Fibroblast of lung (primary cell): ENCODE results near the gene ADAM15. TPM values are rescaled to one million over a fixed set of nuclear protein-coding genes. Genes with fewer than 3 reads are reported as not detected.
A peak's percentile ranks its signal among the peaks of the same experiment; 100 is the strongest.

Experiments used
- DNase-seq, 2 donors: peaks; one replicate each; pipeline versions ENCODE4 v3.0.0 to v3.0.0-alpha.2; 2010; ENCODE audit warnings: low read depth in 2 of 2
- H2AFZ ChIP-seq: 2 replicates; pipeline ENCODE4 v1.5.1; 2012; ENCODE audit warnings: low read length, control low read depth, inconsistent platforms
- H3K27ac ChIP-seq: 2 replicates; pipeline ENCODE4 v1.5.1; 2011; ENCODE audit warnings: low read length, control low read depth; ENCODE audit not compliant: insufficient read depth
- H3K27me3 ChIP-seq: 2 replicates; pipeline ENCODE4 v1.5.1; 2011; ENCODE audit warnings: mild to moderate bottlenecking, low read length; ENCODE audit not compliant: control insufficient read depth, insufficient read depth
- H3K36me3 ChIP-seq: 2 replicates; pipeline ENCODE4 v1.5.1; 2011; ENCODE audit warnings: low read length; ENCODE audit not compliant: control insufficient read depth, insufficient read depth
- H3K4me1 ChIP-seq: 2 replicates; pipeline ENCODE4 v1.5.1; 2011; ENCODE audit warnings: low read length; ENCODE audit not compliant: control insufficient read depth, insufficient read depth; ENCODE audit errors: extremely low read depth
- H3K4me2 ChIP-seq: 2 replicates; pipeline ENCODE4 v1.5.1; 2011; ENCODE audit warnings: low read length, control low read depth; ENCODE audit not compliant: insufficient read depth; ENCODE audit errors: extremely low read depth
- H3K4me3 ChIP-seq, 4 experiments: fragments of 200-600 bp in 1 of 4; sonication (generic) in 1 of 4; replicated peaks in 1 of 4; 2 replicates each; pipeline ENCODE4 v1.5.1; 2011 to 2016; ENCODE audit warnings: low read length in 4 of 4, low read depth in 3 of 4, mild to moderate bottlenecking in 3 of 4, control low read depth in 2 of 4, inconsistent platforms in 1 of 4, mixed read lengths in 1 of 4; ENCODE audit not compliant: insufficient read depth in 1 of 4; ENCODE audit errors: control extremely low read depth in 1 of 4
- H3K79me2 ChIP-seq: 2 replicates; pipeline ENCODE4 v1.5.1; 2012; ENCODE audit warnings: mild to moderate bottlenecking, low read length, inconsistent platforms; ENCODE audit not compliant: control insufficient read depth, insufficient read depth
- H3K9ac ChIP-seq: 2 replicates; pipeline ENCODE4 v1.5.1; 2011; ENCODE audit warnings: mild to moderate bottlenecking, low read length, control low read depth; ENCODE audit not compliant: insufficient read depth
- H3K9me3 ChIP-seq: 2 replicates; pipeline ENCODE4 v1.5.1; 2012; ENCODE audit warnings: low read depth, low read length; ENCODE audit not compliant: control insufficient read depth, insufficient read depth
- H4K20me1 ChIP-seq: 2 replicates; pipeline ENCODE4 v1.5.1; 2011; ENCODE audit warnings: low read length; ENCODE audit not compliant: control insufficient read depth, insufficient read depth; ENCODE audit errors: extremely low read depth
- CTCF ChIP-seq, 2 donors: IDR thresholded peaks in 1 of 2; conservative IDR thresholded peaks in 1 of 2; 1 replicate in 1 of 2; 2 replicates in 1 of 2; pipeline ENCODE4 v1.5.1; 2011 to 2012; ENCODE audit warnings: low read length in 2 of 2, control low read depth in 1 of 2, inconsistent platforms in 1 of 2, low read depth in 1 of 2, mild to moderate bottlenecking in 1 of 2
- EZH2 ChIP-seq: IDR thresholded peaks from 2 replicates; pipeline ENCODE4 v1.5.1; 2012; ENCODE audit warnings: low read length, control low read depth, mild to moderate bottlenecking; ENCODE audit errors: missing control alignments
- polyA plus RNA-seq, 2 donors: library from polyadenylated mRNA; depleted of rRNA in 1 of 2; stranded (reverse) in 1 of 2; unstranded in 1 of 2; fragments of >200 nt; gene quantifications; 2 replicates each; pipeline ENCODE4 v1.2.1, GENCODE V29; 2011 to 2012; ENCODE audit warnings: missing spikeins in 1 of 2
- total RNA-seq: library from RNA; depleted of rRNA; stranded (reverse); fragments of >200 nt; gene quantifications from 2 replicates; pipeline ENCODE4 v1.2.1, GENCODE V29; 2014

ADAM15 gene
- total and polyA plus RNA-seq, 2 donors (not counting 1 experiment from before 2014, with no cell fraction given): 19.5 to 58.5 TPM

DNA sequence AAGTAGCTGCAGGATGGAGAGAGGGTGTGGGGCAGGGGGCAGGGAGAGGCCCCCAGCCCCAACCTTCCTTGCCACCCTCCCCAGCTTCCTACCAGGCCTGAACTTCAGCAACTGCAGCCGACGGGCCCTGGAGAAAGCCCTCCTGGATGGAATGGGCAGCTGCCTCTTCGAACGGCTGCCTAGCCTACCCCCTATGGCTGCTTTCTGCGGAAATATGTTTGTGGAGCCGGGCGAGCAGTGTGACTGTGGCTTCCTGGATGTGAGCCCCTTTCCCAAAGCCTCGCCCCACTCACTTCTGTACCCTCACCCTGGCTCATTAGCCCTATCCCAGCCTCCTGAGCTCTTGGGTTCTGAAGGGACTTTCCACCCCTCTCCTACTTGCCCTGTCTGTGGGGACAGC is 6.0 kb downstream of the ADAM15 start:
- no peak for TF ChIP-seq CTCF (conservative IDR thresholded peaks at IDR 0.05 in 1 of 2, IDR thresholded peaks at IDR 0.05 in 1 of 2; ENCODE audit: low read depth in 1 of 2, low read length in 2 of 2)
- TF ChIP-seq EZH2: no peak

DNA sequence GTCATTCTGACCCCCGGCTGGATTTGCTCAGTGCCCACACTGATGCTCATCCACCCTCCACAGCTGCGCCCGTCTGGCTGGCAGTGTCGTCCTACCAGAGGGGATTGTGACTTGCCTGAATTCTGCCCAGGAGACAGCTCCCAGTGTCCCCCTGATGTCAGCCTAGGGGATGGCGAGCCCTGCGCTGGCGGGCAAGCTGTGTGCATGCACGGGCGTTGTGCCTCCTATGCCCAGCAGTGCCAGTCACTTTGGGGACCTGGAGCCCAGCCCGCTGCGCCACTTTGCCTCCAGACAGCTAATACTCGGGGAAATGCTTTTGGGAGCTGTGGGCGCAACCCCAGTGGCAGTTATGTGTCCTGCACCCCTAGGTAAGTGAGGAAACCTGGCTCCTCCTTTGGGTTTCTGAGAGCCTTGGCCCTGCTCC is 6.7 kb downstream of the ADAM15 start:
- peaks cover 5% of the 10 kb centered on the region for H3K4me1 ChIP-seq

More for the DNA sequence above, 6.0 kb downstream of the ADAM15 start:
- Histone ChIP-seq H3K36me3 (peaks cover 7% of the 10 kb centered on the region), H3K9ac (no peak overlapping the region), H3K9me3 (no peaks in the 10 kb centered on the region), H3K4me3 (no peak overlapping the region), H4K20me1 (no peaks in the 10 kb centered on the region), H3K27me3 (no peaks in the 10 kb centered on the region), H3K27ac (no peak overlapping the region), H2AFZ (no peak overlapping the region), H3K4me2 (no peak overlapping the region), H3K79me2 (no peaks in the 10 kb centered on the region), H3K4me1 (peaks cover 6% of the 10 kb centered on the region)
- no peak for DNase-seq

DNA sequence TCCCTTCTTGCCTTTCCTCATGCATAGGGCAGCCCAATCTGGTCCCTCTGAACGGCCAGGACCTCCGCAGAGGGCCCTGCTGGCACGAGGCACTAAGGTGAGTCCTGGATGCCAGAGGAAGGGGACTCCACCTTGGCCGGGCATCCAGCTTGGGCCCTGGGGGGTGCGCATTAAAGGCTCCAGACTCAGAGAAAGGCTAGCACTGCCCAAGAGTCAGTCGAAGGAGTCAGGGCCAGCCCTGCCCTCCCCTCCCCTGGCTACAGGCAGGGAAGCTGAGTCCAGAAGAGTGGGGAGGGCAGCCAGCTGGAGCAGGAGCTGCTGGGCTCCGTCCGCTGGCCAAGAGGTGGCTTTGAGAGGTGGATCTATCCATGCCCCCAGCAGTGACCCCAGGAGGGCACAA is 9.6 kb downstream of the ADAM15 start:
- H3K27me3 ChIP-seq: no peaks in the 10 kb centered on the region
- H3K9me3 ChIP-seq: no peaks in the 10 kb centered on the region
- H3K36me3 ChIP-seq: peaks cover 7% of the 10 kb centered on the region
- no peak overlapping the region for H3K4me2 ChIP-seq
- H2AFZ ChIP-seq: no peak overlapping the region
- no peak overlapping the region for H3K9ac ChIP-seq
- no peak for DNase-seq
- H3K4me1 ChIP-seq: peaks cover 10% of the 10 kb centered on the region
- H3K79me2 ChIP-seq: no peaks in the 10 kb centered on the region
- no peaks in the 10 kb centered on the region for H4K20me1 ChIP-seq
- H3K4me3 ChIP-seq: no peak overlapping the region
- TF ChIP-seq CTCF (conservative IDR thresholded peaks at IDR 0.05 in 1 of 2, IDR thresholded peaks at IDR 0.05 in 1 of 2; ENCODE audit: low read depth in 1 of 2, low read length in 2 of 2) (no peak), EZH2 (no peak)
- no peak overlapping the region for H3K27ac ChIP-seq

More for the DNA sequence above, 6.7 kb downstream of the ADAM15 start:
- H3K27ac ChIP-seq: no peak overlapping the region
- H4K20me1 ChIP-seq: no peaks in the 10 kb centered on the region
- H3K4me2 ChIP-seq: no peak overlapping the region
- DNase-seq: no peak
- H3K79me2 ChIP-seq: no peaks in the 10 kb centered on the region
- H3K36me3 ChIP-seq: peaks cover 7% of the 10 kb centered on the region
- no peak overlapping the region for H3K9ac ChIP-seq
- no peak overlapping the region for H2AFZ ChIP-seq
- no peak for TF ChIP-seq EZH2
- TF ChIP-seq CTCF (conservative IDR thresholded peaks at IDR 0.05 in 1 of 2, IDR thresholded peaks at IDR 0.05 in 1 of 2; ENCODE audit: low read depth in 1 of 2, low read length in 2 of 2): peak in 1 of 2 donors; percentile 7
- H3K4me3 ChIP-seq: no peak overlapping the region
- no peaks in the 10 kb centered on the region for H3K9me3 ChIP-seq
- H3K27me3 ChIP-seq: no peaks in the 10 kb centered on the region
